SIG-M5 treated with dmso at 0.1 percent for 504 hours (cell line): ENCODE measurements around the gene STK11.
"Not testable (repeated sequence)": the region's sequence is repeated elsewhere in the genome, so short reads cannot be mapped to it uniquely, and the experiment has no call there.

Source experiments
- DNase-seq: peaks from one replicate; lab custom pipeline; 2025; ENCODE audit not compliant: unreplicated experiment; lab: John Stamatoyannopoulos, UW

The STK11 gene

GRCh38 chr19:1168572-1169410 lies 36.8 kb upstream of the STK11 start:
- DNase-seq: no peak

GRCh38 chr19:1169411-1169791 lies 36.2 kb upstream of the STK11 start:
- no peak for DNase-seq

GRCh38 chr19:1169921-1170885 lies 35.4 kb upstream of the STK11 start:
- no peak for DNase-seq

- no peak for DNase-seq
These were observed 34.4 kb upstream of the STK11 start for GRCh38 chr19:1170938-1171754.

- DNase-seq: no peak
These were observed 33.7 kb upstream of the STK11 start for GRCh38 chr19:1171755-1172352.

- DNase-seq: no peak
These were observed 33.0 kb upstream of the STK11 start for GRCh38 chr19:1172353-1173158.

- no peak for DNase-seq
These were observed 32.3 kb upstream of the STK11 start for GRCh38 chr19:1173159-1173844.

GRCh38 chr19:1173845-1174809 lies 31.5 kb upstream of the STK11 start, which contains the start of gene SBNO2:
TSS of gene SBNO2 (minus strand) at chr19:1174268. CDS start at chr19:1154276, 19,992 bp downstream.
- DNase-seq: peak; percentile 62

GRCh38 chr19:1177322-1178114 lies 28.1 kb upstream of the STK11 start:
- DNase-seq: peak; percentile 84

GRCh38 chr19:1181606-1182005 lies 24.0 kb upstream of the STK11 start:
- no peak for DNase-seq

GRCh38 chr19:1182068-1182467 lies 23.5 kb upstream of the STK11 start:
- DNase-seq: no peak

- no peak for DNase-seq
These were observed 22.9 kb upstream of the STK11 start for GRCh38 chr19:1182727-1183126.

- DNase-seq: peak; percentile 24
These were observed 21.9 kb upstream of the STK11 start for GRCh38 chr19:1183543-1184172.

GRCh38 chr19:1189419-1189818 lies 16.2 kb upstream of the STK11 start:
- DNase-seq: no peak

GRCh38 chr19:1199531-1199930 lies 6.0 kb upstream of the STK11 start:
- DNase-seq: no peak

GRCh38 chr19:1200614-1201013 lies 5.0 kb upstream of the STK11 start:
- not testable (repeated sequence) for DNase-seq
